GM10248 (cell line): ENCODE results near the gene ZDHHC9.

ENCODE experiments used
- CTCF ChIA-PET: fragments of 300-600 bp; sonication (Branson Sonifier 250); formaldehyde crosslinking; extraction: SDS; loops from one replicate; lab custom pipeline; 2021; ENCODE audit warnings: antibody characterized with exemption; lab: Yijun Ruan, JAX
- POLR2A ChIA-PET: fragments of 350-650 bp; sonication (Branson Sonifier 250); formaldehyde crosslinking; extraction: SDS; loops from one replicate; lab custom pipeline; 2020; ENCODE audit warnings: antibody characterized with exemption; lab: Yijun Ruan, JAX
- DNase-seq: peaks from one replicate; pipeline ENCODE4 v3.0.0; 2012; ENCODE audit errors: extremely low spot score
- TF ChIP-seq, protein P1 (sequence below): IDR thresholded peaks from 2 replicates; pipeline ENCODE4 v1.5.1; 2012; ENCODE audit warnings: mild to moderate bottlenecking, low read depth; ENCODE audit errors: extremely low read depth, missing control alignments, control extremely low read depth

The ZDHHC9 gene

DNA sequence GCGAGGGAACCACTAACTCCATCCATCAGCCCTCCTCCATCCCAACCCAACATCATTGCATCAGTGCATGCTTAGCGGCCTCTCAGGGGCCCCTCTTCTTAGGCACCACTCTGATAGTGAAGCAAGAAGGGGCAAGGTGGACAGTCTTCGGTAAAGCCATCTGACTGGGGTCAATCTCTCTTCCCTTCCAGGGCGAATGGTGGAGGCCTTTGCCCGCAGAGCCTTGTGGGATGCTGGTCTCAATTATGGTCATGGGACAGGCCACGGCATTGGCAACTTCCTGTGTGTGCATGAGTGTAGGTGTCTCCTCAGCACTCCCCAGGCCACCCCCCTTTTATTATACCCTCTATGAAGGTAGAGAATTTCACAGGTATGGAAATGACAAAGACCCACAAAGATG, 82.7 kb downstream of the ZDHHC9 start:
- no peak for DNase-seq
- CTCF ChIA-PET: no interaction called here
- POLR2A ChIA-PET: no interaction called here
- TF ChIP-seq, protein P1, sequence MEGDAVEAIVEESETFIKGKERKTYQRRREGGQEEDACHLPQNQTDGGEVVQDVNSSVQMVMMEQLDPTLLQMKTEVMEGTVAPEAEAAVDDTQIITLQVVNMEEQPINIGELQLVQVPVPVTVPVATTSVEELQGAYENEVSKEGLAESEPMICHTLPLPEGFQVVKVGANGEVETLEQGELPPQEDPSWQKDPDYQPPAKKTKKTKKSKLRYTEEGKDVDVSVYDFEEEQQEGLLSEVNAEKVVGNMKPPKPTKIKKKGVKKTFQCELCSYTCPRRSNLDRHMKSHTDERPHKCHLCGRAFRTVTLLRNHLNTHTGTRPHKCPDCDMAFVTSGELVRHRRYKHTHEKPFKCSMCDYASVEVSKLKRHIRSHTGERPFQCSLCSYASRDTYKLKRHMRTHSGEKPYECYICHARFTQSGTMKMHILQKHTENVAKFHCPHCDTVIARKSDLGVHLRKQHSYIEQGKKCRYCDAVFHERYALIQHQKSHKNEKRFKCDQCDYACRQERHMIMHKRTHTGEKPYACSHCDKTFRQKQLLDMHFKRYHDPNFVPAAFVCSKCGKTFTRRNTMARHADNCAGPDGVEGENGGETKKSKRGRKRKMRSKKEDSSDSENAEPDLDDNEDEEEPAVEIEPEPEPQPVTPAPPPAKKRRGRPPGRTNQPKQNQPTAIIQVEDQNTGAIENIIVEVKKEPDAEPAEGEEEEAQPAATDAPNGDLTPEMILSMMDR: no peak

DNA sequence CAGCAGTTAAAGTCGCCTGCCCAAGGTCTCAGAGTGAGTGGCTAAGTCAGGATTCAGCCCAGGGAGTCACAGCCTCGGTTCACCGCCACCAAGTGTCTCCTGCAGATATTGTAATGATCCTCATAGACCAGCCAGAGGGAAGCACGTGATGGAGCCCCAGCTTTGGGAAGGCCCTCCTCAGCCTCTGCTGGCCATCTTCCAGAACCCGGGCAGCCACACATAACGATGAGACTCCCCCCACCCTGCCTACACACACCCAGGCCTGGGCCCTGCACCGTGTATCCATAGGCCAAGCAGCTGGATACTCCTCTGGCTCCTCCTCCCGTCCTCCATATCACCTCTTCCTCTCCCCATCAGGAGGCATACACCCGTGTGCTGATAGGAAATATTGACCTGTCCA, 83.5 kb downstream of the ZDHHC9 start:
- POLR2A ChIA-PET: no interaction called here
- TF ChIP-seq, protein P1: no peak
- CTCF ChIA-PET: interaction anchor here (0.9 to 2.9 kb wide), 4 partner anchors 9 to 21 kb away, joined by 3 to 9 read pairs (median 4); no protein-coding TSS in a partner anchor
- DNase-seq: no peak

DNA sequence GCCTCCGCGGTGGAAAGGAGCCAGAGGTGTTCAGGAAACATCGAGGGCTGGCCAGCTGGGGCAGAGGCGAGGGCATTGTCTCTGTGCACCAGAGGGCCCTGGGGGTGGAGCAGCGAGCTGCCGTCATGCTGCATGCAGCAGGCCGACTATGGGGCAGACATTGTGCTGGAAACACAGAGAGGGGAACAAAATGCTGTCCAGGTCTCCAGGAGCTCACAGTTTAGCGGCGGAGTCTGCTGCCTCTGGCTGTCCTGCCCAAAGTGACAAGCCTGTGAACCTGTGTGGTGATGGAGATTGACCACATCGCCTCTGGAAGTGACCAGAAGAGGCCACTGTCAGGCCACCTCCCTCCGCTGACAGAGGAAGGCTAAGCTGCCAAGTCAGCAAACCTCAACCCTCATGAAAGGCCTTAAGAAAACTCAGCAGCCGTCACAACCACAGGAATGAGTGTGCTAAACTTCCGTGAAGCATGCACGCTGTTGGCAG, 84.1 kb downstream of the ZDHHC9 start:
- no peak for DNase-seq
- TF ChIP-seq, protein P1: peak; percentile 3
- ChIA-PET POLR2A (interaction anchor here (0.6 kb wide), 1 partner anchor 16 kb away, joined by 4 read pairs; no protein-coding TSS in a partner anchor), CTCF (interaction anchor here (0.9 to 2.9 kb wide), 4 partner anchors 9 to 22 kb away, joined by 3 to 9 read pairs (median 4); no protein-coding TSS in a partner anchor)

DNA sequence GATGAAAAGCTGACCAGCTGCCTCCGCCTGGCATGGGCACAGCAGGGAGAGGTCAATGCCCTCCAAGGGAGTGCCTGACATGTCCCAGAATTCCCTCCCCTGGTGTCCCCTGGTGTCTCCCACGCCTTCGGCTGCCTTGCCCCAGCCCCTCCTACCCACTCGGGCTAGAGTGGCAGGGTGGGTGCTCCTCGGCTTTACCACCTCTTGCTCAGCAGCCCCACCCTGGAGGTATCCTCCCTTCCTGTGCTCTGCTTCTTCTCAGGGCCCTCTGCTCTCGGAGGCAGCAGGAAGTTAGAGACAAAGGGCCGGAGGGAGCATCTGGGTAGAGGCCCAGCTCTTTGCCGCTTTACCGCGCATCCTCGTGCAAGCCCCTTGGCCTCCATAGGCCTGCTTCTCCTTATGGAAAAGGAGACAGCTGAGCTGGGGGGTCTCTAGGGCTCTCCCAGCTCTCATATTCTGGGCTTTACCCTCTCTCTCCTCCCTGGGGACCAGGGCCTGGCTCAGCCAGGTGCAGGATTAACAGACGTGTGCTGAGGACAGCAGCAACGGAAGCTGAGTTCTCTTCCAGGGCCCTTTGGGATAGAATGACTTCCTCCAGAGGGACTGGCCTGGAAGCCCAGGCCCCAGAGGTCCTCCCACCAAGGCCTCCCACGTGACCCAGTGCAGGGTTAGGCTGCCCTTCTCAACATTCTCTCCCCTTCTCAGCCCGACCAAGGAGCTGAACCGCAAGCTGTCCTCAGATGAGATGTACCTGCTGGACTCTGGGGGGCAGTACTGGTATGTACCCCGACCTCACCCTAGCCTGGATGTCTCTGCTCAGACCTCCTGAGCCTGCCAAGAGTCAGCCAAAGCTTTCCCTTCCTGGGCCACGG, 87.7 kb downstream of the ZDHHC9 start:
- ChIA-PET POLR2A (no interaction called here), CTCF (interaction anchor here (0.8 to 2.5 kb wide), 13 partner anchors 8 to 305 kb away, joined by 3 to 11 read pairs (median 3); no protein-coding TSS in a partner anchor)
- TF ChIP-seq, protein P1: peak; percentile 21
- DNase-seq: peak; percentile 45

DNA sequence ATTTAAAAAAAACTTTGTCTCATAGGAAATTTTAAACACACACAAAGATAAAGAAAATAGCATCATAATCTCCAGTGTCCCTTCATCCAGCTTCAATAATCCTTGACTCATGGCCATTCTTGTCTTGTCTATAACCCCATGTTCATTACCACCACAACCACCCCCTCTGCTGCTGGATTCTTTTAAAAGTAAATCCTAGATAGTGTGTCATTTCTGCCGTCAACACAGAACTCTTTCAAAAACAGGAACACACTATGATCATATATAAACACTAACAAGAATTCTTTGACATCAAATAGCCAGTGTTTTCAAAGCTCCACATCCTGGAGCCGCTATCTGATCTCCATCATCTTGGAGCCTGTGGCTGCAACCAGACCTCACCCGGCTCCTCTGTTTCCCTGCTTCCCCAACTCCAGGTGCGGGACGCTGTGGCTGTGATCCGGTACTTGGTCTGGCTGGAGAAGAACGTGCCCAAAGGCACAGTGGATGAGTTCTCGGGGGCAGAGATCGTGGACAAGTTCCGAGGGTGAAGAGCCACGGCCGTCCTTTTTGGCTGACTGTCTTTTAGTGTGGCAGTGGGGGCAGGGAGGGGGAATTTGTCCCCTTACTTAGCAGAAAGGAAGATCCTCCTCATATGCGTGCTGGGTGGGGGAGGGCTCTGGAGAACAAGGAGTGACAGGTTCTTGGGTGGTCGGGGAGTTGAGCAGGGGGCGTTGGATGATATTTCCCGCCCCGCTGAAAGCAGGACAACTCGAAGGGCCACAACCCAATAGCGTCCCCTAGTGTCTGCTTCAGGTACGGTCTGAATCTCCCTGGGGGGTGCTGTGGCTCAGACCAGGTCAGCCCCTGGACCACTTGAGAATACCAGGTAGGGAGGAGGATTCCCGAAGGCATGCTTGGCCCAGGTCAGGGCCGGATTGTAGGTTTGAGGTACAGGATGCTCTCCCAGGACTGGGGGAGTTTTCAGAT, 89.3 kb downstream of the ZDHHC9 start:
- ChIA-PET POLR2A (no interaction called here), CTCF (interaction anchor here (0.7 to 2.5 kb wide), 12 partner anchors 9 to 274 kb away, joined by 3 to 6 read pairs (median 3); partner anchors contain the start of gene XPNPEP2)
- no peak for DNase-seq
- TF ChIP-seq, protein P1: peak; percentile 40
